DMS 273 treated with DMSO at 0.1 percent for 48 hours (cell line): ENCODE measurements around the gene BMPR1A.
"Not testable (repeated sequence)": the region's sequence is repeated elsewhere in the genome, so short reads cannot be mapped to it uniquely, and the experiment has no call there.

Source experiments
- DNase-seq: peaks from one replicate; lab custom pipeline; 2025; lab: John Stamatoyannopoulos, UW

BMPR1A gene

GRCh38 chr10:86969421-86970041 lies 213.1 kb downstream of the BMPR1A start:
- DNase-seq, result peak; percentile 1

- DNase-seq, result no peak
These were observed 214.0 kb downstream of the BMPR1A start for GRCh38 chr10:86970162-86970981.

DNA sequence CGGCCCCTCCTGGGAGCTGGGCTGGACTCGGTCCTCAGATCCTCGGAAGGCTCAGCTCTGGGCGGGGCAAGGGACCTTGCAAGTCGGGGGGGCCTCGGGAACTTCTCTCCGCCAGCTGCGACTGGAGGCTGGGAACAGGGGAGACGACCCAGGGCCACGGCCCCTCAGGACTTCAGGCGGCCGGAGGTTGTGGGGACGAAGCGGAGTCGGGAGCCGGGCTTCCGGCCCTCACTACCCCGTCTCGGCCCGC lies 214.5 kb downstream of the BMPR1A start:
- DNase-seq, result no peak

DNA sequence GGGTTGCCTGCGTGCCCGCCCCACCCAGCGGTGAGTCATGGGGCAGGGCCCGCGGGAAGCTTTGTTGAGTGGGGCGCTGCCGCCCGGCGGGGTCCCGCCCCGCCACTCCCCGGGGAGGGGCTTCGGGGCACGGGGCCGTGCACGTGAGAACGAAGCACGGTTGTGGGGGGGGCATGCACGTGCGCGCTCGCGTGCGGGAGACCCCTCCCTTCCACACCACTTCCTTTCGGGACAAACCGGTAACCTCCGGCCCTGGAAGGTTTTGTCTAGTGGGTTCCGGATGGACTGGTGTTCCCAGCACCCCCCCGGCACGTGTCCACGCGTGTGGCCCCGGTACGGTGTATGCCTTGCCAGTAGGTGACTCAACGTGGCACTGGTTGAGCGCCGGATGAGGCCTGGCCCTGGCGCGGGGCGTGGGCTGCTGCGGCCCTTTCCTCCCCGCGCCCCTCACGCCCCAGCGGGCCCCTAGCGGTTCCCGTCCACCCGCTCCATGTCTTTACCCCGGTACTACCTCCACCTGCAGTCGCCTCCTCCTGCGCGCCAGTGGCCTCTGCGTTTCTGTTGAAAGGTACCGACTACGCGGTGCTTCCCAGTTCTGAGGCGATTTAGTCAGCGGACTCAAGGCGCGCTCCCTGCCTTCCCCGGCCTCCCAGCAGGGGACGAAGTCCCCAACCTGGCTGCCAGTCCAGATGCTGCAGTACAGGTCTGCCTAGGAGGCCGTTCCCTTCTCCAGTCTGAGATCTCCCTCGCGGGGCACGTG lies 215.0 kb downstream of the BMPR1A start:
- no peak for DNase-seq

GRCh38 chr10:86972613-86973380 lies 216.4 kb downstream of the BMPR1A start:
- no peak for DNase-seq

DNA sequence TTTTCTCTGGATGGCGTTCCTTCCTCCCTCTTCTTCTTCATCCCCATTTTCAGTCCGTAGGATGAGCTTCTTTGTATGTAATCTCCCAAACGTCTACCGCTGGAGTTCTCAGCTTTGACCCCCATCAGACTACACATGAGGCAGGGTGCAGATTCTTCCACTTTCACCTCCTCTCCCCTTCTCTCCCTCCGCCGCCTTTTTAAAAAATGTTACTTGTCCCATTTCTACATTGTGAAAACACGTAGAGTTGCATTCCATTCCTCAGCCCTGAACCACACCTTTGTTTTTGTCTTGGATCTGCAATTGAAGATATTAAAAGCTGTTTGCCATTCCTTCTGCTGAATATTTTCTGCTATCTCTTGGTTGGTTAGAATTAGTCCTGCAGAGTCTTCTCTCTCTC lies 218.1 kb downstream of the BMPR1A start:
- no peak for DNase-seq

DNA sequence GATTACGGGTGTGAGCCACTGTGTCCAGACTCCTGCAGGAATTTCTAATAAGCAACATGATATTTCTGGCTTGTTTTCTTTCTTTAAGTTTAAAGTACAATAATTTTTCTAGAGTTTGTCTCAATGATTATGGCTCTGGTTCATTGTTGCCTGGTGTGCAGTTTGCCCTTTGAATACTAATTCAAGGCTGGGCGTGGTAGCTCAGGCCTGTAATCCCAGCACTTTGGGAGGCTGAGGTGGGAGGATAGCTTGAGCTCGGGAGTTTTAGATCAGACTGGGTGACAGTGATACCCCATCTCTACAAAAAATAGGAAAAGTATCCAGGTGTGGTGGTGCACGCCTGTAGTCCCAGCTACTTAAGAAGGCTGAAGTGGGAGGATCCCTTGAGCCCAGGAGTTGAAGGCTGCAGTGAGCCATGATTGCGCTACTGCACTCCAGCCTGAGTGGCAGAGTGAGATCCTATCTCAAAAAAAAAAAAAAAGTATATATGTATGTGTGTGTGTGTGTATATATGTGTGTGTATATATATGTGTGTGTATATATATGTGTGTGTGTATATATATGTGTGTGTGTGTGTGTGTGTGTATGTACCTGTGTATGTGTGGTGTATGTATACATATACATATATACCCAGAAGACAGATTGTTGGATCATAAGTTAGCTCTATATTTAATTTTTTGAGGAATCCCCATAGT lies 220.1 kb downstream of the BMPR1A start:
- DNase-seq, result no peak

GRCh38 chr10:86978457-86978856 lies 222.0 kb downstream of the BMPR1A start:
- not testable (repeated sequence) for DNase-seq

GRCh38 chr10:86979296-86979818 lies 222.9 kb downstream of the BMPR1A start:
- no peak for DNase-seq

DNA sequence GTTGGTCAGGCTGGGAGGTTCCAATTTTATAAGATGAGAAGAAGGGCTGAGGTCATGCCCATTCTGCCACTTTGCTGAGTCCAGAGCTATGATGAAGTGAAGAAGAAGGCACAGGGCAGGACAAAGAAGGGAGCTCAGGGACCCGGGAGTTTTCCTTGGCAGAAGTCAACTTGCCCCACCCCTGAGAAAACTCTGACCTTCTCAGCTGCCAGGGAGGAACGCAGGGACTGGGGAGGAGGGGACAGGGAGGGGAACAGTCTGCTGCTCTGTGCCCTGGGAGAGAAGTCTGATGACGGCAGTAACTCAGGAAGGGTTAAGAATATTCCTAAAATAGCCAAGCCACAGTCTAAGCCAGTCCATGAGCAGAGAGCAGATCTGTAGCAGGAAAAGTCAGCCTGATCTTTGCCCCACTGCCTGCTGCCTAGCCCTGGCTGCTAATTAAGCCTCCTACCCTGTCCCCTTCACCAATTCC lies 223.6 kb downstream of the BMPR1A start:
- no peak for DNase-seq

DNA sequence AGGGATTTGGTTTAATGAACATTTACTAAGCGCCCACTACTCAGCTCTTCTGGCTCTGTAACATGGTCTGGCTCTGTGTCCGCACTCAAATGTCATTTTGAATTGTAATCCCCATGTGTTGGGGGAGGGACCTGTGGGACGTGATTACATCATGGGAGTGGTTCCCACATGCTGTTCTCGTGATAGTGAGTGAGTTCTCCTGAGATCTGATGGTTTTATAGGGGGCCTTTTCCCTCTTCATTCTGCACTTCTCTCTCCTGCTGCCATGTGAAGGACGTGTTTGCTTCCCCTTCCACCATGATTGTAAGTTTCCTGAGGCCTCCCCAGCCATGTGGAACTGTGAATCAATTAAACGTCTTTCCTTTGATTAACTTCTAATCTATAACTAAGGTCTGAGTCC lies 224.6 kb downstream of the BMPR1A start:
- DNase-seq, result not testable (repeated sequence)

GRCh38 chr10:86981716-86982115 lies 225.3 kb downstream of the BMPR1A start:
- DNase-seq, result no peak
